ENCODE measurements around the gene CPNE2. TPM values are rescaled to one million over a fixed set of nuclear protein-coding genes. Genes with fewer than 3 reads are reported as not detected.

CPNE2 gene
- total and polyA plus RNA-seq, 4 donors, result 6.8 to 14.6 (median 11.0) TPM

- 98% methylated on average over 1 of the region's 1 CpG for WGBS
These were observed 8.1 kb downstream of the CPNE2 start for GRCh38 chr16:57100445-57100844.

DNA sequence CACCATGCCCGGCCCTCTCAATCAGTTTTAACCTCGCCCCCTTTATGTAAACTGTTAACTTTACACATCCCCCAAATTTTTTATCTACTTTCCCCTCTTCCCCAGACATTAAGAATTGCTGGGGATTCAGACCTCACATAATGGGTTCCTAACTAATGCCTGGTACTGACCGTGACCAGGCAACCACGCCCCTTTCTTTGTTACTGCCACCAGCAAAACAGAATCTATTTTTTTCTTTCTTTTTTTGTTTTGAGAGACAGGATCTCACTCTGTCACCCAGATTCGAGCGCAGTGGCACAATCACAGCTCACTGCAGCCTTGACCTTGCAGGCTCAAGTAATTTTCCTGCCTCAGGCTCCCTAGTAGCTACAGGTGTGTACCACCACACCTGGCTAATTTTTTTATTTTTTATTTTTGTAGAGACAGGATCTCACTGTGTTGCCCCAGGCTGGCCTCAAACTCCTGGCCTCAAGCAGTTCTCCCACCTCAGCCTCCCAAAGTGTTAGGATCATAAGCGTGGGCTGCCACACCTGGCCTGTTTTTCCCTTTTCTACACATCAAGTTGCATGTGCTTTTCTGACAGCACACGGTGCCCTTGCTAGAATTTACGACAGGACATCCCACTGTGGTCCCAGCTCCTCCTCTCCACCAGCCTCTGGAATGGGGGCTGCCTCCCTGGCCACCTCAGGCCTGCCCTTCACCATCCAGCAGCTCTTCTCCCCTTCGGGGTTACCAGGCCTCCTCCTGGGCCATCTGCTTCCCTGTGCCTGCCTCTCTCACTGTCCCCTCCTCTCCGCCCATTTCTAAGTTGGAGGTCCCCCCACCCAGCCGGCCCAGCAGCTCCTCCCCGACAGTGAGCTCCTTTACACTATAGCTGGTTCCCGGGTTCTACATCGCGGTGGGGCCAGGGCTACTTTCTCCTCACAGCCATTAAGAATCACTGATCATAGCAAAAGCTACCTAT, 10.8 kb downstream of the CPNE2 start:
- Histone ChIP-seq H3K4me1 (ENCODE audit: control insufficient read depth in 4 of 4, insufficient read depth in 4 of 4, low read length in 3 of 4) (no peaks in the 10 kb centered on the region), H3K27ac (ENCODE audit: low read depth in 1 of 2, low read length in 2 of 2) (no peak overlapping the region)
- WGBS, result 88% methylated on average over 16 of the region's 16 CpGs

More at GRCh38 chr16:57100445-57100844, 8.1 kb downstream of the CPNE2 start:
- no peak for DNase-seq (ENCODE audit: low spot score)
- no peaks in the 10 kb centered on the region for H3K9me3 ChIP-seq (ENCODE audit: control insufficient read depth in 4 of 4, low read length in 3 of 4)
- no peaks in the 10 kb centered on the region for H3K4me1 ChIP-seq (ENCODE audit: control insufficient read depth in 4 of 4, insufficient read depth in 4 of 4, low read length in 3 of 4)
- no peaks in the 10 kb centered on the region for H3K27me3 ChIP-seq (ENCODE audit: control insufficient read depth in 4 of 4, insufficient read depth in 4 of 4, low read length in 3 of 4)
- H3K36me3 ChIP-seq (ENCODE audit: control insufficient read depth in 4 of 4, insufficient read depth in 3 of 4, low read depth in 1 of 4, low read length in 3 of 4), result no peaks in the 10 kb centered on the region
- TF ChIP-seq FOXA2 (IDR thresholded peaks at IDR 0.05) (no peak), NR2F2 (IDR thresholded peaks at IDR 0.05) (no peak), HNF4A (conservative IDR thresholded peaks at IDR 0.05) (no peak), HNF4G (IDR thresholded peaks at IDR 0.05) (no peak), ATF3 (IDR thresholded peaks at IDR 0.05) (no peak), RXRA (IDR thresholded peaks at IDR 0.05) (no peak), JUND (IDR thresholded peaks at IDR 0.05) (no peak)
- no peak overlapping the region for H3K9ac ChIP-seq (ENCODE audit: low read depth in 1 of 2, low read length in 2 of 2)
- H3K27ac ChIP-seq (ENCODE audit: low read depth in 1 of 2, low read length in 2 of 2), result no peak overlapping the region
- no peak overlapping the region for H3K4me3 ChIP-seq (ENCODE audit: low read depth in 1 of 3, low read length in 3 of 3)

More for the DNA sequence above, 10.8 kb downstream of the CPNE2 start:
- Histone ChIP-seq H3K27me3 (ENCODE audit: control insufficient read depth in 4 of 4, insufficient read depth in 4 of 4, low read length in 3 of 4) (no peaks in the 10 kb centered on the region), H3K4me3 (ENCODE audit: low read depth in 1 of 3, low read length in 3 of 3) (no peak overlapping the region), H3K36me3 (ENCODE audit: control insufficient read depth in 4 of 4, insufficient read depth in 3 of 4, low read depth in 1 of 4, low read length in 3 of 4) (no peaks in the 10 kb centered on the region), H3K9me3 (ENCODE audit: control insufficient read depth in 4 of 4, low read length in 3 of 4) (no peaks in the 10 kb centered on the region), H3K9ac (ENCODE audit: low read depth in 1 of 2, low read length in 2 of 2) (no peak overlapping the region)
- DNase-seq (ENCODE audit: low spot score), result no peak
- TF ChIP-seq HNF4G (IDR thresholded peaks at IDR 0.05) (no peak), NR2F2 (IDR thresholded peaks at IDR 0.05) (no peak), REST (IDR thresholded peaks at IDR 0.05) (no peak), CTCF (IDR thresholded peaks at IDR 0.05; ENCODE audit: low read depth, low read length, missing input control) (no peak), ATF3 (IDR thresholded peaks at IDR 0.05) (no peak)
